Fibroblast of pulmonary artery (primary cell): ENCODE data around the gene LMOD2.

ENCODE experiments used
- DNase-seq: peaks from one replicate; pipeline ENCODE4 v3.0.0-alpha.2; 2010; ENCODE audit warnings: low read depth
- H3K4me3 ChIP-seq: replicated peaks from 2 replicates; pipeline ENCODE4 v1.5.1; 2011; ENCODE audit warnings: low read depth, mild to moderate bottlenecking, control low read depth, low read length, moderate library complexity
- TF ChIP-seq, protein P1 (sequence below): IDR thresholded peaks from 2 replicates; pipeline ENCODE4 v1.5.1; 2011; ENCODE audit warnings: mild to moderate bottlenecking, control low read depth, low read length, inconsistent platforms; ENCODE audit errors: missing control alignments

Gene LMOD2

DNA sequence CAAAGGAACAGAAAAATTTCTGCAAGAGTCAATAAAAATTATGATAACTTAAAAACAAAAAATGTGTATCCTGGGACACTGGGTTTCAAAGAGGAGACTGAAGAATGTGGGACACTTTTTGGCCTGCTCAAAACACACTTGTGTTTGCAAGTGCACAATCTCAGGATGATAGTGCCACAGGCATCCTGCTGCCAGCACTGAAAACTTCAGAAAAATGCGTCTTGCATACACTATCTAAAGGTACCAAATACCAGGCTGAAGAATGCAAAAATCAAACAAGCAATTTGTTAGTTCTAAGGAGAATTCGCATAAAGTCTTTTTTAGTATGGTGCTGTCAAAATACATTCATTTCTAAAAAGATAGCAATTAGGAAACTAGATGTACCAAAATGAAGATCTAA is 55.0 kb downstream of the LMOD2 start:
- DNase-seq = no peak
- TF ChIP-seq, protein P1, sequence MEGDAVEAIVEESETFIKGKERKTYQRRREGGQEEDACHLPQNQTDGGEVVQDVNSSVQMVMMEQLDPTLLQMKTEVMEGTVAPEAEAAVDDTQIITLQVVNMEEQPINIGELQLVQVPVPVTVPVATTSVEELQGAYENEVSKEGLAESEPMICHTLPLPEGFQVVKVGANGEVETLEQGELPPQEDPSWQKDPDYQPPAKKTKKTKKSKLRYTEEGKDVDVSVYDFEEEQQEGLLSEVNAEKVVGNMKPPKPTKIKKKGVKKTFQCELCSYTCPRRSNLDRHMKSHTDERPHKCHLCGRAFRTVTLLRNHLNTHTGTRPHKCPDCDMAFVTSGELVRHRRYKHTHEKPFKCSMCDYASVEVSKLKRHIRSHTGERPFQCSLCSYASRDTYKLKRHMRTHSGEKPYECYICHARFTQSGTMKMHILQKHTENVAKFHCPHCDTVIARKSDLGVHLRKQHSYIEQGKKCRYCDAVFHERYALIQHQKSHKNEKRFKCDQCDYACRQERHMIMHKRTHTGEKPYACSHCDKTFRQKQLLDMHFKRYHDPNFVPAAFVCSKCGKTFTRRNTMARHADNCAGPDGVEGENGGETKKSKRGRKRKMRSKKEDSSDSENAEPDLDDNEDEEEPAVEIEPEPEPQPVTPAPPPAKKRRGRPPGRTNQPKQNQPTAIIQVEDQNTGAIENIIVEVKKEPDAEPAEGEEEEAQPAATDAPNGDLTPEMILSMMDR = no peak
- H3K4me3 ChIP-seq = no peak overlapping the region

DNA sequence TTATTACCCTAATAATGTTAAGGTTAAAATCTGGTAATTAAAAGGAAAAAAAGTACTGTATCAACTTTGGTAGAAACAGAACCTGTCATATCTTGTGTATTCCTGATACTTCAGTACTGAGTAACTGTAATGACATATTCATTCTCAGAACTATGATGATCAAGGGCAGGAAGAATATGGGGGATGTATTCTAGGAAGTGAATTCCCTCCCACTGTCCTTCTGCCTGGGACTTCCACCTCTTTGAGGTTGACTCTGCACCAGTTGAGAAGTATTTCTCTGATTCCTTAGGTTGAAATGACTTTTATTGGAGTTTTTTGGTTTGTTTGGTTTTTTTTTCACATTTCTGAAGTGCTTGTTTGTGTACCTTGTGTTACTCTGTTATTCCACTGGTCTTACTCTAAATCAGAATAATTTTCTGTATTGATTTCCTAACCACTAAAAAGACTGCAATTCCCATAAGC is 56.2 kb downstream of the LMOD2 start:
- H3K4me3 ChIP-seq = no peak overlapping the region
- TF ChIP-seq, protein P1 = no peak
- DNase-seq = no peak

DNA sequence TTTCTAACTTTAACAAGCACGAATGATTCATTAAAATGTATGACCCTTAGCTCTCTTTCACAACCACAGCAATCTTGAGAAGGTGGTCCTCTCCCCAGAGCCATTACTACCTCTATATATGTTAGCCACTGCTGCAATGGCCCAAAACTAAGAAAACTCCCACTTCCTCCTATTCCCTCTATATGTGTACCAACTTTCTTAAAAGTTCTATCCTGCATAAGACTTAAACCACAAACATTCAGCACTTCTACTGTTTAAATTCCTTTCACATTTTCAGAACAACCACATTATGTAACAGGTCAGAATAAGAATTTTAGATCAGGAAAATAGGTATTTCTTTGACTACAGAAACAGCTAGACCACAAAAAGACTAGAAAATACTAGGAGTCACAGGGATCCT is 57.0 kb downstream of the LMOD2 start:
- H3K4me3 ChIP-seq = no peak overlapping the region
- DNase-seq = peak; percentile 70
- TF ChIP-seq, protein P1 = no peak
